RWPE2 (cell line): ENCODE results near the gene MYOD1.

Experiments used
- ATAC-seq: fragments of 200-7000 bp; cut with Tn5 transposase; 3 replicates; pipeline ENCODE4 v1.9.1; 2021; ENCODE audit warnings: low read depth
- DNase-seq: peaks from one replicate; pipeline ENCODE4 v3.0.0-alpha.2; 2020; ENCODE audit warnings: low spot score
- H3K27ac ChIP-seq: fragments of 450-650 bp; 2 replicates; pipeline ENCODE4 v1.5.1; 2017; ENCODE audit warnings: mild to moderate bottlenecking; ENCODE audit not compliant: poor library complexity, severe bottlenecking
- H3K27me3 ChIP-seq: fragments of 250-450 bp; sonication (Bioruptor Pico); 2 replicates; pipeline ENCODE4 v1.5.1; 2021; ENCODE audit warnings: mild to moderate bottlenecking, moderate library complexity; ENCODE audit not compliant: insufficient read depth, poor library complexity, severe bottlenecking
- H3K36me3 ChIP-seq: fragments of 250-450 bp; sonication (Bioruptor Pico); 2 replicates; pipeline ENCODE4 v1.5.1; 2020; ENCODE audit warnings: low read depth, mild to moderate bottlenecking, moderate library complexity
- H3K4me1 ChIP-seq: fragments of 250-450 bp; sonication (Bioruptor Pico); 2 replicates; pipeline ENCODE4 v1.5.1; 2021; ENCODE audit warnings: mild to moderate bottlenecking, moderate library complexity; ENCODE audit not compliant: insufficient read depth, poor library complexity, severe bottlenecking
- H3K4me3 ChIP-seq: fragments of 250-450 bp; sonication (Bioruptor Pico); 2 replicates; pipeline ENCODE4 v1.5.1; 2021; ENCODE audit warnings: mild to moderate bottlenecking, moderate library complexity; ENCODE audit not compliant: severe bottlenecking
- H3K9me3 ChIP-seq: fragments of 250-450 bp; sonication (Bioruptor Pico); 2 replicates; pipeline ENCODE4 v1.5.1; 2021; ENCODE audit warnings: mild to moderate bottlenecking, moderate library complexity; ENCODE audit not compliant: severe bottlenecking
- CTCF ChIP-seq: fragments of 450-650 bp; IDR thresholded peaks from one replicate; pipeline ENCODE4 v1.5.1; 2017; ENCODE audit warnings: mild to moderate bottlenecking, moderate library complexity; ENCODE audit not compliant: poor library complexity, severe bottlenecking

Gene MYOD1

GRCh38 chr11:17763703-17764102 is 44.3 kb downstream of the MYOD1 start:
- ATAC-seq: no peak

GRCh38 chr11:17764446-17765218 is 45.3 kb downstream of the MYOD1 start:
- no peak for TF ChIP-seq CTCF
- Histone ChIP-seq H3K36me3 (no peaks in the 10 kb centered on the region), H3K4me3 (no peak overlapping the region), H3K9me3 (no peaks in the 10 kb centered on the region), H3K27ac (no peak overlapping the region), H3K27me3 (no peaks in the 10 kb centered on the region), H3K4me1 (no peaks in the 10 kb centered on the region)
- DNase-seq (no peak), ATAC-seq (no peak)

More at GRCh38 chr11:17763703-17764102, 44.3 kb downstream of the MYOD1 start:
- no peak for TF ChIP-seq CTCF
- Histone ChIP-seq H3K36me3 (no peaks in the 10 kb centered on the region), H3K27me3 (no peaks in the 10 kb centered on the region), H3K4me3 (no peak overlapping the region), H3K27ac (no peak overlapping the region), H3K9me3 (no peaks in the 10 kb centered on the region), H3K4me1 (no peaks in the 10 kb centered on the region)
- no peak for DNase-seq

- no peak for TF ChIP-seq CTCF
- H3K4me3 ChIP-seq: no peak overlapping the region
These were observed 46.1 kb downstream of the MYOD1 start for GRCh38 chr11:17765356-17766072.

GRCh38 chr11:17766073-17766359 is 46.6 kb downstream of the MYOD1 start:
- no peak for TF ChIP-seq CTCF
- Histone ChIP-seq H3K4me1 (no peaks in the 10 kb centered on the region), H3K27ac (no peak overlapping the region), H3K27me3 (no peaks in the 10 kb centered on the region), H3K4me3 (no peak overlapping the region), H3K36me3 (no peaks in the 10 kb centered on the region), H3K9me3 (no peaks in the 10 kb centered on the region)
- no peak for DNase-seq
- ATAC-seq: no peak

More at GRCh38 chr11:17765356-17766072, 46.1 kb downstream of the MYOD1 start:
- no peaks in the 10 kb centered on the region for H3K36me3 ChIP-seq
- no peak overlapping the region for H3K27ac ChIP-seq
- ATAC-seq (no peak), DNase-seq (no peak)
- H3K9me3 ChIP-seq: no peaks in the 10 kb centered on the region
- no peaks in the 10 kb centered on the region for H3K27me3 ChIP-seq
- H3K4me1 ChIP-seq: no peaks in the 10 kb centered on the region

GRCh38 chr11:17766590-17766989 is 47.2 kb downstream of the MYOD1 start:
- Histone ChIP-seq H3K36me3 (no peaks in the 10 kb centered on the region), H3K9me3 (no peaks in the 10 kb centered on the region), H3K27me3 (no peaks in the 10 kb centered on the region), H3K27ac (no peak overlapping the region), H3K4me1 (no peaks in the 10 kb centered on the region), H3K4me3 (no peak overlapping the region)
- ATAC-seq: no peak
- DNase-seq: no peak
- no peak for TF ChIP-seq CTCF
